Testis (tissue), 3 donors: Measurements from ENCODE around the gene LMO2. TPM values are rescaled to one million over a fixed set of nuclear protein-coding genes. Genes with fewer than 3 reads are reported as not detected.

Experiments used
- DNase-seq: peaks from one replicate; pipeline ENCODE4 v3.0.0-alpha.2; 2019
- H3K27ac ChIP-seq, 2 donors: fragments of 200-600 bp; sonication (generic); one replicate each; pipeline ENCODE4 v1.5.1; 2019
- H3K27me3 ChIP-seq: fragments of 200-600 bp; sonication (generic); one replicate; pipeline ENCODE4 v1.5.1; 2019
- H3K36me3 ChIP-seq: fragments of 200-600 bp; sonication (generic); one replicate; pipeline ENCODE4 v1.5.1; 2017; ENCODE audit warnings: low read depth; ENCODE audit errors: missing control alignments
- H3K4me1 ChIP-seq: fragments of 200-600 bp; sonication (generic); one replicate; pipeline ENCODE4 v1.5.1; 2019
- H3K4me3 ChIP-seq, 2 donors: fragments of 200-600 bp; sonication (generic); one replicate each; pipeline ENCODE4 v1.5.1; 2017 to 2019
- H3K9me3 ChIP-seq: fragments of 200-600 bp; sonication (generic); one replicate; pipeline ENCODE4 v1.5.1; 2017
- POLR2A ChIP-seq: fragments of 450-650 bp; IDR thresholded peaks from one replicate; pipeline ENCODE4 v1.6.1; 2017; ENCODE audit warnings: antibody characterized with exemption, mild to moderate bottlenecking, moderate library complexity
- WGBS, 2 donors: methylation state at CpG; one replicate each; pipeline ENCODE4 v1.1.5; 2018; 5-methylcytosine and 5-hydroxymethylcytosine counted together
- intact Hi-C: fragments of 100-400 bp; cut with DNase I; formaldehyde crosslinking; loops from one replicate; pipeline ENCODE4 v1.15.1; 2023; ENCODE audit warnings: low total_unique reads
- polyA plus RNA-seq: library from polyadenylated mRNA; stranded (reverse); fragments of 350-450 nt; fragmentation: Illumina TruSeq; extraction: RNeasy Lipid Tissue Mini Kit (QIAGEN cat#74804); gene quantifications from one replicate; pipeline ENCODE4 v1.2.3, GENCODE V29; 2014; ENCODE audit warnings: low read depth, low replicate concordance; ENCODE audit not compliant: insufficient read depth
- total RNA-seq, 2 donors: library from RNA; depleted of rRNA; stranded (reverse); fragments of >200 nt; gene quantifications; one replicate each; pipeline ENCODE4 v1.2.3, GENCODE V29; 2016
- TF ChIP-seq, protein P1 (sequence below), 3 experiments: fragments of 450-650 bp in 2 of 3; fragments of 200-600 bp in 1 of 3; sonication (generic) in 1 of 3; IDR thresholded peaks; one replicate each; pipeline ENCODE4 v1.5.1; 2016 to 2019; ENCODE audit warnings: antibody characterized with exemption in 3 of 3, mild to moderate bottlenecking in 2 of 3, moderate library complexity in 1 of 3

The LMO2 gene
- total and polyA plus RNA-seq, 3 donors from 2014 or later = 6.5 to 18.3 (median 8.1) TPM

DNA sequence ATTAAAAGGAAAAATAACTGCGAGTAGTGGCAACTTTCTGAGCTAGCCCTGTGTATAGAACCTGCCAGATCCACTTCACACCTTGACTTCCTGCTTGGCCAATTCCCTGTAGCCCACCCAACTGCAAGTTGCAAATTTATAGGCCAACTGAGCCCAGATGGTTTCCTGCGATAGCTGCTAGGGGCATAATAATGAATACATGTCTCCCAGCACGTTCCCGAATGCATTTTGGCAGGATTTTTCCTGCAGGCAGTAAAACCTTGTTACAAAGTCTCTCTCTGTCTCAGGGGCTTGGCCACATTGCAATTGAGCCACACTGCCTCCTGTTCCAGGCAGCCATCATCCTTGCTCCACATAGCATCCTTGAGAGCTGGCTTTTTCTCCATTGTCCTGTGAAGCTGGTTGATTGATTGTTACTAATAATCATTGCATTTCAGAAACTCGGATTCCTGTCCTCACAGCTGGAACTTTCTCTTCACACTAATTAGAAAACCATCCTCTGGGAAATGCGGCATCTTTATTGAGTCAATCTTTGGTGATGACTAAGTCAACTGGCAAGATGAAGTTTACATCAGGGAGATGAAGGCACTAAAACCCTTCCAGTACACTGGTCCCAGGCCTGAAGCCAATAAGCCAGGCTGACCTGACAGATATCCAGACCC lies 18.6 kb upstream of the LMO2 start:
- 75 to 78% methylated on average over 6 of the region's 6 CpGs for WGBS, 2 donors
- Histone ChIP-seq H3K9me3 (no peaks in the 10 kb centered on the region), H3K4me3 (no peak overlapping the region), H3K27me3 (no peaks in the 10 kb centered on the region), H3K27ac (no peak overlapping the region), H3K36me3 (no peaks in the 10 kb centered on the region), H3K4me1 (no peaks in the 10 kb centered on the region)
- TF ChIP-seq POLR2A = no peak
- TF ChIP-seq, protein P1, sequence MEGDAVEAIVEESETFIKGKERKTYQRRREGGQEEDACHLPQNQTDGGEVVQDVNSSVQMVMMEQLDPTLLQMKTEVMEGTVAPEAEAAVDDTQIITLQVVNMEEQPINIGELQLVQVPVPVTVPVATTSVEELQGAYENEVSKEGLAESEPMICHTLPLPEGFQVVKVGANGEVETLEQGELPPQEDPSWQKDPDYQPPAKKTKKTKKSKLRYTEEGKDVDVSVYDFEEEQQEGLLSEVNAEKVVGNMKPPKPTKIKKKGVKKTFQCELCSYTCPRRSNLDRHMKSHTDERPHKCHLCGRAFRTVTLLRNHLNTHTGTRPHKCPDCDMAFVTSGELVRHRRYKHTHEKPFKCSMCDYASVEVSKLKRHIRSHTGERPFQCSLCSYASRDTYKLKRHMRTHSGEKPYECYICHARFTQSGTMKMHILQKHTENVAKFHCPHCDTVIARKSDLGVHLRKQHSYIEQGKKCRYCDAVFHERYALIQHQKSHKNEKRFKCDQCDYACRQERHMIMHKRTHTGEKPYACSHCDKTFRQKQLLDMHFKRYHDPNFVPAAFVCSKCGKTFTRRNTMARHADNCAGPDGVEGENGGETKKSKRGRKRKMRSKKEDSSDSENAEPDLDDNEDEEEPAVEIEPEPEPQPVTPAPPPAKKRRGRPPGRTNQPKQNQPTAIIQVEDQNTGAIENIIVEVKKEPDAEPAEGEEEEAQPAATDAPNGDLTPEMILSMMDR (IDR thresholded peaks at IDR 0.05) = no peak
- DNase-seq = no peak
- intact Hi-C loops = no loop called here

DNA sequence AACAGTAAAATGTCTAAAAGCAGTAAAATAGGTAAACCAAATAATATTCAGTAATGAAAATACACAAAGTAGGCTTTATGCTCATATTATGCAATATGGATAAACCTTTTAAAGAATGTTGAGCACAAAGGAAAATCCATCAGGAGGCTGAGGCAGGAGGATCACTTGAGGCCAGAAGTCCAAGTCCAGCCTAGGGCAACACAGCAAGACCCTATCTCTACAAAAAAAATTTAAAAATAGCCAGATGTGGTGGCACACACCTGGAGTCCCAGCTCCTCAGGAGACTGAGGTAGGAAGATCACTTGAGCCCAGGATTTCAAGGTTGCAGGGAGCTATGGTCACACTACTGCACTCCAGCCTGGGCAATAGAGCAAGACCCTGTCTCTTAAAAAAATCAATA lies 17.7 kb upstream of the LMO2 start:
- no peak overlapping the region for H3K4me3 ChIP-seq
- intact Hi-C loops = no loop called here

DNA sequence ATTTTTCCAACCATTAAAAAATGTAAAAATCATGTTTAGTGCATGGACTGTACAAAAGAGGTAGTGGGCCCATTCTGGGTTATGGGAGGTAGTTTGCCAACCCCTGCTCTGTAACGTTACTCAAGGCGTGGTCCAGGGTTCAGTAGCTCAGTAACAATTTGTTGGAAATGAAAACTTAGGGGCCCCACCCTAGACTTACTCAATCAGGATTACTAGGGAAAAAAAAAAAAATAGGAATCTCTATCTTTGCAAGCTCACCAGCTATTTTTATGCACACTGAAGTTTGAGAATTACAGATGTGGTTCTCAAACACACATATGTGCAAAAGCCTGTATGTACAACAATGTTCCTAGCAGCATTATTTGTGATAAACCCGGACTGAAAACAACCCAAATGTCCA lies 17.3 kb upstream of the LMO2 start:
- TF ChIP-seq, protein P1 (IDR thresholded peaks at IDR 0.05) = no peak
- no peak for TF ChIP-seq POLR2A
- intact Hi-C loops = no loop called here
- H3K36me3 ChIP-seq = no peaks in the 10 kb centered on the region
- no peak for DNase-seq
- 81 to 92% methylated on average over 3 of the region's 3 CpGs for WGBS, 2 donors
- no peaks in the 10 kb centered on the region for H3K27me3 ChIP-seq
- no peak overlapping the region for H3K27ac ChIP-seq
- H3K4me3 ChIP-seq = no peak overlapping the region
- H3K4me1 ChIP-seq = no peaks in the 10 kb centered on the region
- no peaks in the 10 kb centered on the region for H3K9me3 ChIP-seq

More for the DNA sequence above, 17.7 kb upstream of the LMO2 start:
- Histone ChIP-seq H3K36me3 (no peaks in the 10 kb centered on the region), H3K27me3 (no peaks in the 10 kb centered on the region), H3K4me1 (no peaks in the 10 kb centered on the region), H3K27ac (no peak overlapping the region), H3K9me3 (no peaks in the 10 kb centered on the region)
- DNase-seq = no peak
- TF ChIP-seq, protein P1 (IDR thresholded peaks at IDR 0.05) = no peak
- no peak for TF ChIP-seq POLR2A

GRCh38 chr11:33907421-33907820 lies 15.5 kb upstream of the LMO2 start:
- no peak for TF ChIP-seq POLR2A
- TF ChIP-seq, protein P1 (IDR thresholded peaks at IDR 0.05) = no peak
- H3K36me3 ChIP-seq = no peaks in the 10 kb centered on the region
- no peaks in the 10 kb centered on the region for H3K27me3 ChIP-seq
- DNase-seq = no peak
- WGBS, 2 donors = 74 to 75% methylated on average over 9 of the region's 9 CpGs
- no peak overlapping the region for H3K27ac ChIP-seq
- no peak overlapping the region for H3K4me3 ChIP-seq
- intact Hi-C loops = no loop called here
- H3K4me1 ChIP-seq = no peaks in the 10 kb centered on the region
- no peaks in the 10 kb centered on the region for H3K9me3 ChIP-seq
